ENCODE measurements around the gene UBE2U. TPM values are rescaled to one million over a fixed set of nuclear protein-coding genes. Genes with fewer than 3 reads are reported as not detected.

Gene UBE2U
- total and polyA plus RNA-seq, 2 of the 8 experiments (the other 6 are each of a cell fraction or from before 2014, with no cell fraction given), result not detected

GRCh38 chr1:64263856-64264255 is 60.4 kb downstream of the UBE2U start:
- Histone ChIP-seq H2BK12ac (ENCODE audit: low read depth, low read length) (no peak overlapping the region), H4K5ac (ENCODE audit: insufficient read length, low read depth, low read length) (no peak overlapping the region), H4K8ac (ENCODE audit: extremely low read depth, insufficient read depth, low read length) (no peak overlapping the region), H3K4me1 (replicated peaks in 1 of 4; ENCODE audit: control insufficient read depth in 3 of 4, insufficient read depth in 4 of 4, low read length in 3 of 4) (no peaks in the 10 kb centered on the region), H3K14ac (ENCODE audit: insufficient read length) (no peak overlapping the region), H2AK5ac (ENCODE audit: low read depth, low read length) (no peak overlapping the region), H2BK5ac (ENCODE audit: low read depth, low read length) (no peak overlapping the region), H3K4ac (replicated peaks; ENCODE audit: insufficient read length, low read depth, low read length) (no peak overlapping the region), H4K91ac (replicated peaks; ENCODE audit: insufficient read length, low read length) (no peak overlapping the region), H3K79me2 (ENCODE audit: control insufficient read depth in 1 of 2, insufficient read depth in 2 of 2, low read length in 2 of 2) (no peaks in the 10 kb centered on the region), H3K9ac (replicated peaks in 1 of 4; ENCODE audit: extremely low read depth in 1 of 4, low read depth in 3 of 4, low read length in 3 of 4) (no peak overlapping the region), H4K20me1 (replicated peaks in 1 of 2; ENCODE audit: control insufficient read depth in 1 of 2, insufficient read depth in 2 of 2, low read length in 2 of 2) (no peaks in the 10 kb centered on the region), H3K4me2 (ENCODE audit: insufficient read depth in 1 of 2, low read depth in 2 of 2, low read length in 2 of 2) (no peak overlapping the region), H2AFZ (ENCODE audit: low read length) (no peak overlapping the region), H3K9me3 (ENCODE audit: insufficient read depth in 2 of 2, low read depth in 1 of 2, low read length in 1 of 2) (no peaks in the 10 kb centered on the region), H3K79me1 (ENCODE audit: low read depth, low read length) (no peaks in the 10 kb centered on the region), H3K27me3 (replicated peaks in 1 of 4; ENCODE audit: control insufficient read depth in 3 of 4, extremely low read depth in 1 of 4, insufficient read depth in 3 of 4, low read length in 3 of 4) (no peaks in the 10 kb centered on the region), H3K18ac (ENCODE audit: extremely low read depth, low read length) (no peak overlapping the region), H3K27ac (ENCODE audit: low read depth, low read length) (no peak overlapping the region), H3K4me3 (ENCODE audit: extremely low read depth in 1 of 4, insufficient read depth in 2 of 4, low read depth in 3 of 4, low read length in 4 of 4) (no peak overlapping the region), H2BK120ac (replicated peaks; ENCODE audit: low read depth, low read length) (no peak overlapping the region), H3K23me2 (ENCODE audit: low read depth, low read length) (no peaks in the 10 kb centered on the region; the same call in 1 of the 2 replicates), H2BK20ac (ENCODE audit: low read length) (no peak overlapping the region), H3K23ac (ENCODE audit: insufficient read length) (no peak overlapping the region), H3K36me3 (ENCODE audit: control insufficient read depth in 2 of 4, insufficient read depth in 4 of 4, low read length in 3 of 4) (no peaks in the 10 kb centered on the region), H2BK15ac (ENCODE audit: low read length) (no peak overlapping the region), H3K56ac (replicated peaks; ENCODE audit: insufficient read length, low read depth, low read length) (no peak overlapping the region)
- no peak for TF ChIP-seq SAP30 (IDR thresholded peaks at IDR 0.05; ENCODE audit: insufficient read depth, insufficient replicate concordance, low read length)
- TF ChIP-seq ZNF274 (IDR thresholded peaks at IDR 0.05; ENCODE audit: borderline replicate concordance, extremely low read depth, low read length), result no peak
- TF ChIP-seq CHD2 (IDR thresholded peaks at IDR 0.05; ENCODE audit: low read length), result no peak
- TF ChIP-seq SRF (IDR thresholded peaks at IDR 0.05; ENCODE audit: low read depth, low read length), result no peak
- TF ChIP-seq SP4 (IDR thresholded peaks at IDR 0.05; ENCODE audit: low read length), result no peak
- TF ChIP-seq GTF2F1 (IDR thresholded peaks at IDR 0.05; ENCODE audit: borderline replicate concordance, low read depth, low read length), result no peak
- no peak for TF ChIP-seq SP1 (IDR thresholded peaks at IDR 0.05; ENCODE audit: low read depth, low read length)
- TF ChIP-seq TAF7 (optimal IDR thresholded peaks at IDR 0.05; ENCODE audit: borderline replicate concordance, low read depth, low read length), result no peak
- TF ChIP-seq POLR2A (IDR thresholded peaks at IDR 0.05; ENCODE audit: control extremely low read depth in 1 of 2, low read depth in 2 of 2, low read length in 2 of 2), result no peak
- no peak for TF ChIP-seq POLR2AphosphoS5 (IDR thresholded peaks at IDR 0.05; ENCODE audit: low read depth, low read length)
- TF ChIP-seq TAF1 (IDR thresholded peaks at IDR 0.05; ENCODE audit: low read depth, low read length), result no peak
- no peak for TF ChIP-seq TCF12 (IDR thresholded peaks at IDR 0.05; ENCODE audit: low read depth, low read length)
- TF ChIP-seq MAFK (IDR thresholded peaks at IDR 0.05; ENCODE audit: low read depth, low read length), result no peak
- TF ChIP-seq JUND (IDR thresholded peaks at IDR 0.05; ENCODE audit: low read length), result no peak
- DNase-seq (ENCODE audit: low read depth in 1 of 2, low spot score in 2 of 2) (no peak), FAIRE-seq (no peak)
- 95% methylated on average over 2 of the region's 2 CpGs; no CpG with 5 or more reads in 1 of the 2 experiments for WGBS, 2 experiments (ENCODE audit: extremely low coverage in 1 of 2, insufficient coverage in 1 of 2, insufficient read length in 1 of 2, insufficient replicate concordance in 2 of 2, low coverage in 1 of 2, low lambda C conversion rate in 2 of 2, missing lambda C conversion rate in 1 of 2)
- ChIA-PET CTCF (ENCODE audit: partially characterized antibody) (interaction anchor here (0.7 to 1.3 kb wide), 2 partner anchors 12 to 648 kb away, joined by 3 to 4 read pairs; no protein-coding TSS in a partner anchor), POLR2A (ENCODE audit: partially characterized antibody) (no interaction called here)
